Limb (tissue), 2 donors: ENCODE measurements around the gene PHYH.
"Not testable (repeated sequence)": the region's sequence is repeated elsewhere in the genome, so short reads cannot be mapped to it uniquely, and the experiment has no call there.

Experiments used
- DNase-seq, 2 donors: peaks; one replicate each; pipeline ENCODE4 v3.0.0-alpha.2; 2016; ENCODE audit errors: extremely low spot score in 2 of 2

Gene PHYH

DNA sequence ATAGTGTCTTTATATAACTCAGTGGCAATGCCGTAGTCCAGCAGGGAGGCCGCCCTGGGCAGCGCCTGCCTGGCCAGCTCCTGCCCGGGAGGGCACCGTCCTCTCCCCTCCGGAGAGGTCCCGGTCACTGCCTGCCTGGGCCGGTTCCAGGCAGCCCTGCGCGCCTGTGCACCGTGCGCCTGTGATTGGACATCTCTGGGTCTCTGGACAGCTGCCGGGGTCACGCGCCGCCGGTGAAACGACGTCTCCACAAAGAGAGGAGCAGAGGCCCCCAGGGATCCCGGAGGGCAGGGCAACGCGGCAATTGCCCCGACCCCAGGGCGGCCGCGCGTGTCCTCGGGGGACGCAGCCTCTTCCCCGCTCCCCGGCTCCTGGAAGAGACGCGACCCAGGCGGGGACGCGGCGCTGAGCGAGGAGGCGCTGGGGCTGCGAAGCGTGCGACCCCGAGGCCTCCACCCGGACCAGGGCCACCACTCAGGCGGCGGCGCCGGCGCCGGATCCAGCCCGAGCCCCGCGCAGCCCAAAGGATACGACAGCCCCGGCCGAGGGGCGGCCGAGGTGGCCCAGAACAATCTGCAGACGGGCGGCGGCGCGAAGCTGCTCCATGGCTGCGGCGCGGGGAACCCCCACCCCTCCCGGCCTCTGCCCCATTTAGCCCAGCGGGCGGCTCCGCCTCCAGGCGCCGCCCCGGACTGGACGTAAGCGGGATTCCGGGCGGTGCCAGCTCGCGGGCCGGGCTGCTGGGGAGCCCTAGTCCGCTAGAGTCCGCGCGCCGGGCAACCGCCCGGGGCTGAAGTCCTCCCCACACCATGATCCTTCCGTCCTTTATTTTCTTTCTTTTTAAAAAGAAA is at the start of gene PHYH:
PHYH (minus strand) TSS at position 628 of the 851 bp plus-strand sequence; CDS start at position 606, 22 bp downstream.
- DNase-seq = peak; percentile 84 to 89

DNA sequence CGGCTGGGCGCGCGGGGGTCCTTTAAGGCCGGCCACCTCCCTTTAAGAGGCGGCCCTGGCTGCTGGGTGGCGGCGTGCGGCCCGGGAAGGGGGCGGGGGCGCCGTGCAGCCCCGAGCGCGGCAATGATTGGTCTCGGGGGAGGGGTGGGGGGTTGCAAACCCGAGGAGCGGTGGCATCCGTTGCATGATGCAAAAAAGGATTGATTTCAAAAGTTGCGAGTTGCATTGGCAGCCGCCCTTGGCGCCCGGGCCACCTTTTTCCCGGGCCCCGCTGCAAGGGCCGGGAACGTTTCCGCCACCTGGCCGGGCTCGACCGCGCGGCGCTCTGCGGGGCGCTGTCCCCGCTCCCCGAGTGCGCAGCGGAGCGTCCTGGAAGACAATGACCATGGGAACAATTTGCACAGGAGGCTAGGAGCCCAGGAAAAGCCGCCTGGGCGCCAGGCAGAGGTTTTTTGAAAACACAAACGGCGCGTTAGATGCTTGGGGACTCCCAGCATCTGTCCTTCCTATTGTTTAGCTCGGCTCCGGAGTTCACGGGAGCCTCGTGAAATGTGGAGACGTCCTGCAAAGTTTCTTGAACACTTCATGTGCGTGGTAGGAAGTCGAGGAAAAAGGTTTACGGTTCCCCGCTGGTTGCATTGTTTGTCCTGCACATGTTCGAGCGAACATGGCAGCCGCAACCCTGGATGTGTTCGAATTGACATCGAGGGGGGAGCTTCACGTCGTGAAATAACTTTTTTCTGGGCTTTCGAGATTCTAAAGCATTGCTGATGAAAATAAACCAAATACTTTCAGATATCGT is 48.6 kb upstream of the PHYH start, which contains the start of gene SEPHS1:
SEPHS1 (minus strand) TSS at position 78 of the 802 bp plus-strand sequence. CDS start 3,343 bp downstream, outside the sequence.
- DNase-seq = peak; percentile 59 to 88

DNA sequence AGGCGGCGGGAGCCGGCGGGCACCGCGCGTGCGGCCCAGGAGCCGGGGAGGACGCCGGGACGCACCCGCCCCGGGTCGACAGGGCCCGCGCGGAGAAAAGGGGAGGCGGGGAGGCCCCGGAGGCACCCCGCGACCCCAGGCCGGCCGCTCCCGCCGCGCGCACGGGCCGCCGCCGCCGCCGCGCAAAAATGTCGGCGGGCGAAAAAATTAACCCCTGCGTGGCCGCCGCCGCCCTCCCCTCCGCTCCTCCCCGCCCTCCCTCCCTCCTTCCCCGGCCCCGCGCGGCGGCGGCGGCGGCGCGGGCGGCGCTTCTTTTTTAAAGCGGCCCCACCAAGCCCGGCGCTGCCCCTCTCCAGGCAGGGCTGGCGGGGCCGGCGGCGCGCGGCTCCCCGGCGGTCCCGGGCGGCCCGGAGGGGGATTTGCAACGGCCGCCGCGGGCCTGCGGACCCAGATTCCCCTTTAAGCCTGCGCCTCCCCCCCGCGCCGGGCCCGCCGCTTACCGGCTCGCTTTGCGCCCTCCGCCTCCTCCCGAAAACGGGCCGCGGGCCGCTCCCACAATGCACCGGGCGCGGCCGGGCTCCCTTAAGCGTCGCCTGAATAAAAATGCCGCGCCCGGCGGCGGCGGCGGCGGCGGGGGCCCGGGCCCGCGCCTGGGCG is 47.8 kb upstream of the PHYH start:
- DNase-seq = peak; percentile 66 to 90

DNA sequence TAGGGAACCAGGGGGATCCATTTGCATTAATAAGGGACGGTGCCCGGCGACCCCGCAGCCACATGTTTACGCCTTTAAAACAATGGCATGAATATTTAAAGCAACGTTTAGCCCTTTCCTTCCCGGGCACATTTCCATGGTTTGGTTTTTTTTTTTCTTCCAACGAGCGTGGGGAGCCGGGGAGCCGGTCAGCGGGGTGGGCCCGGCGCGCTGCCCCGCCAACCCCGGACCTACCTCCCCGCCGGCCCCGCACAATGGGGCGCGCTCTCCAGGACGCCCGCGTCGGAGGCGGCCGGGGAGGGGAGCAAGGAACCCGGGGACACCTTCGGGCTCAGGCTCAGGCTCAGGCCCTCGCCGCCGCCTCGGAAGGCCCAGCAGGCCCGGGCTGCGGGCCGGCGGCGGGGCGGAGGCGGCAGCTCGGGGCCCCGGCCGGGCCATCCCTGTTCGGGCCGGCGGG is 47.2 kb upstream of the PHYH start:
- DNase-seq = no peak

DNA sequence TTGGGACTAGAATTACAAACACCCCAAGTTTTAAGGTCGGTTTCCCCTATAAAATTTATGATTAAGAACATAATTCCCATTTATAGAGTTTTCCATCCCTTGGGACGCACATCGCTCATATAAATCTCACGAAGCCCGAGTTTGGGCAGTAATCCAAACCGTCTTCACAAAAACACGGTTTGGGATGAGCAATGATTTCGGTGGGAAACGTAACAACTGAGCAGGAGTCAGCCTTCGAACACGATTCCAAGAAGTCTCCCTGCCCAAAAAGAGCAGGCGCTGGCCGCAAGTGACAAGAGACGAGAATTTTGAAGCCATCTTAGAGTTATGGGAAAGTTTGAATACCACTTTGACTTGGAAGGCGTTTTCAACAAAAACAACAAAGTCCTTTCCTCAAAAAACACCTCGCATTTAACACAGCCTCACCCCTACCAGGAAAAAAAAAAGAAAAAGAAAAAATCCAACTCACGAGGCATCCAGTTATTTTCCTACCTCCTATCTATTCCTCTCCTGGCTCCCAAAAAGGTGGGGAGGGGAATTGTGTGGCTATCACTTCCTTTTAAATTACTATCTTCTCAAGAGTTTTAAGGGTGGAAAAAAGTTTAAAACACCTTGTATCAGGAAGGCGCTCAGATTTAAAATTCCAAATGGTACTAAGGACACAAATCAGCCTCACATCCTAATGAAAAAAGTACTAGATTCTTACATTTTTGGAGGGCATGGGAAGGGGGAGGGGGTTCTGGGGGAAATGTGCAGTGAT is 46.6 kb upstream of the PHYH start:
- peak; percentile 57 to 68 for DNase-seq

DNA sequence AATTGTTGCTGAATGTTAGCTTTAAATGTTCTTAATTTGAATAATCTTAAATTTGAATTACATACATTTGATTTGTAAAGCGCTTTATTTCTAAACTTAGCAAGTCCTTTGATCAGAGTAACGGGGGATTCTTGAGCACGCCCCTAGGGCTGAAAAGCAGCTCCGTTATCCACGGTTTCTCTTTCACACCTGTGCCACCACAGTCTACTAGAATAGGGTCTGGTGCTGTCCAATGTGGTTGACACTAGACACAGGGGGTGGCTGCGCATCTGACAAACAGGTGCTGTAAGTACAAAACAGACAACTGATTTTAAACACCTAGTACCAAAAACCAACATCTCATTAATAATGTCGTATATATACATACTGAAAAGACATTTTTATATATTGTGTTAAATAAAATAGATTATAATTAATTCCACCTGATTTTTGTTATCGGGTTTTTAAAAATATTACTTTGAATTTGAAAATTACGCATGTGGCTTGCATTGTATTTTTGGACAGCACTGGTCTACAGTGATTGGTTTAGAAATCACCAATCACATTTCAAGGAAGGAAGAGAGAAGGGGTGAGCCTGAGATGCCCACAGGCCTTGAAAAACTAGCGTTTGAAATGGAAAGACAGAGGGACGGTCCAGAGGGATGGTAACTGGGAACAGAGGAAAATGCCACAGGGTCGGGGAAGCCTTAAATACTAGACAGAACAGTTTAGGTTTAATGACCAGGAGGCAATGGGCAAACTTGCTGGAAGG is 40.9 kb upstream of the PHYH start:
- no peak for DNase-seq

DNA sequence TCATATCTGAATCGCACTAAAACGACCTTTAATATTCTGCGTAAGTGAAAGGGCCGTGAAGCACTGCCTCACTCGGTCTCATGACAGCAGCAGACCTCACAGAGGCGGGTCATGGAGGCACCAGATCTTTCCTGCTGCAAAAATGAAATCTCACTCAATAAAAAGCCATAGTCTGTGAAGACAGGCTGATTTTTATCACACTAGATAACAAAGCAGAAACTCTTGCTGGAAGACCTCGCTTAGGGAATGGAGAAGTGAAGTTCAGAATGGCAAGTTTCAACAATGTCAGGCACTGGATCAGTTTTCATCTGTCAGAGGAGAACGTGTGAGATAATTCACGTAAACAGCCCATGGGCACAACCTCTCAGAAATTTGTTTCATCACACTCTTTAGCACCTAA is 40.2 kb upstream of the PHYH start:
- DNase-seq = no peak

DNA sequence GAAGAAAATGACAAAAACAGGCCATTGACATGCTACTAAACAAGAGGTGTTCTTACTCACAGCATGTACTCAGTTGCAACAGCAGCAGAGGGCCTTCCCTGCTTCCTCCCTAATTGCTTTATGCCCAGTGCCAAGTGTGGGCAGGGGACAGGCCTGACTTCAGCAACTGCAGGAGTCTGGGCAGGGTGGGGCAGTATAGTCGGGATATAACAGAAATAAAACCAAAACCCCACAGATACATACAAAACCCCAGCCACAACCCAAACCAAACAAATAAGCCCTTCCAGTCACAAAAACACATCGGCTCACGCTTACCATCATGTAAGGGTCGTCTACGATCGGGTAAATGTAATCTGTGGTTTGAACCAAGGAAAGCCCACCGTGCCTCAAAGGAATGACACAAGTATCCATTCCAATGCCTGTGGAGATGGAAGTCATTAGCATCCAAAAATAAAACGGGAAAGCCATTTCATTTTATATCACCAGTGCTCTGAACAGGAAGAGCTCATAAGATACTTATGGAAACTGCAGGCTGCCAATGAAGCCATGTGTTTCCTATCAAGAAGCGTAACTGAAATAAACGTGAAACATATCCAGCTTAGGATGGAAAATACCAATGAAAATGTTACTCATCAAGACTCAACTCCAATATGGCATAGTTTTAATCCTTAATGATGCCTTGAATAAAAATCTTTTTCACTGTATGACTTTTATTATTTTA is 38.7 kb upstream of the PHYH start:
- peak in 1 of 2 donors; percentile 87 for DNase-seq

DNA sequence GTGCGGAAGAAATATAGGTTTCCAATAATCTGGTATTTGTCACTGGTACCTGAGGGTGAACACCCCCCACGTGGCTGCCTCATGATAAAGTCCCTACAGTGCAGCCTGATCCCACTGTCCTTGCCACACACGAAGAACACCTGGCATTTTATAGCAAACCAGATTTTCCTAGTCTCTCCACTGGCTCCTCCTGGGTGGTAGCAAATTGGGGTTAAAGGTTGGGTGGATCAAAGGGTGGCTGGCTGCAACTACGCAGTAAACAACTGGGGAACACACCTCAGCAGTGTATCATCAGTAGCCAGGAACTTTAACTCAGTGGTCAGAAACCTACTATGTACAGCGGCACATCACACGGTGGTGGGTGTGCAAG is 37.9 kb upstream of the PHYH start:
- no peak for DNase-seq

DNA sequence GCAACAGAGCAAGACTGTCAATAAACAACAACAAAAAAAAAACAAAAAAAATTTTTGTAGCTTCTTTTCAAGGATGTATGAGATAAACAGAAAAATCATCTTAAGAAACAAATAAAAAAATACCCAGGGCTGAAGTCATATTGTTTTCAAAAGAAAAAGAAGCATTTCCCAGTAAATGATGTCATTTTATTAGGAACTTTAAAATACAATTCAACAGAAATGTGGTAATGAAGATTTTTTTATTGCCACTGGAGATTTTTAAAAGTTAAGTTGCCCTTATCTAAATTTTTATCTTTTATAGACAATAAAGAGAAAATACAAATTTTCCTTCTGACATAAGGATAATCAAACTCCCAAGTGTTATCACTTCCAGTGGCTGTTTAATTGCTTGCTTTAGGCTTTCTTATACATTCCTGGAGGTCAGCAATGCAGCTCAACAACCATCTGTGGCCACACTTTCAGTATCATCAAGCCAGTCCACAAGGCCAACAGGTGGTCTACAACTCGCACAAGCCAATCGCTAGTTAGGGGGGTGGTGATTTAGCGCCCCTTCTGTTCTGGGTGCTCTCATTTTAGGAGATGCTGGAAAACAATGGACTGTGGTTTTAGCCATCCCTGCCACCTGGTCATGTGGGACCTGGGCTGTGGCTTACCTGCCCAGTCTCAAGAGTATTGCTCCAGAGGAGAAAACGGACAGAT is 37.4 kb upstream of the PHYH start:
- DNase-seq = no peak

DNA sequence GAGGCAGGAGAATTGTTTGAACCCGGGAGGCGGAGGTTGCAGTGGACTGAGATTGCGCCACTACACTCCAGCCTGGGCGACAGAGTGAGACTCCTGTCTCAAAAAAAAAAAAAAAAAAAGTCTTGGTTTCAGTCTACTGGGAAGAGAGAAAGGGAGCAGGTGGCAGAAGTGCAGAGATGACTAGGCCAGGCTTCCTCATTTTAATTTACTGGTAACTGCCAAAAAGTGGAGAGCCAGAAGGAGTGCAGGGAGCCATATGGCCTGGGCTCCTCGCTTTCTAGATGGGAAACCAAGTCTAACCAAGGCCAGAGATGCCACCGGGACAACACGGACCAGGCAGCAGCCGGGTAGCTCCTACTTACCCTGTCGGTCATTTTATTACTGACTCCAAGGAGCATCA is 36.0 kb upstream of the PHYH start:
- no peak for DNase-seq

DNA sequence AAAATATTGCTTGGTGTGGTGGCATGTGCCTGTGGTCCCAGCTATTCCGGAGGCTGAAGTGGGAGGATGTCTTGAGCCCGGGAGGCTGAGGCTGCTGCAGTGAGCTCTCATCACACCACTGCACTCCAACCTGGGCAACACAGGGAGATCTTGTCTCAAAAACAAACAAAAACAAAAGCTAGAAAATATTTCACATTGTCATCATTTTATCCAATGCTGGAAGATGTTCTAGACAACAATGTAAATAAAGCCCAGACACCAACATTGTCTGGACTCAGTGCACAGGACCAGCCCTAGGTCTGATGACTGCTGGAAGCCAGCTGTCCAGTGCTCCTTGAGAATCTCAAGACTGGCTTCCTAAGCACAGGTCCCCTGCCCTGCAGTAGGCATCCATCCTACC is 34.7 kb upstream of the PHYH start:
- DNase-seq = no peak

DNA sequence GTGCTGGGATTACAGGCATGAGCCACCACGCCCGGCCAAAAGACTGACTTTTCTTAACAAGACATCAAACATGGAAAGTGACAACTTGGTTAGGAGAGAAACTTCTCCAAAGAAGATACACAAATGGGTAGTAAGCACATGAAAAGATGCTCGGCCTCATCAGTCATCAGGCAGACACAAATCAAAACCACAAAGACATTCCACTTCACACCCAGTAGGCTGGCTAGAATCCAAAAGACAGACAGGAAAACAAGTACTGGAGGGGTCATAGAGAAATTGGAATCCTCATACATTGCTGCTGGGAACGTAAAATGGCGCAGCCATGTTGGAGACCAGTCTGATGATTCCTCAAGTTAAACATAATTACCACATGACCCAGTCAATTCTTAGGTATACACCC is 31.8 kb upstream of the PHYH start:
- DNase-seq = no peak

DNA sequence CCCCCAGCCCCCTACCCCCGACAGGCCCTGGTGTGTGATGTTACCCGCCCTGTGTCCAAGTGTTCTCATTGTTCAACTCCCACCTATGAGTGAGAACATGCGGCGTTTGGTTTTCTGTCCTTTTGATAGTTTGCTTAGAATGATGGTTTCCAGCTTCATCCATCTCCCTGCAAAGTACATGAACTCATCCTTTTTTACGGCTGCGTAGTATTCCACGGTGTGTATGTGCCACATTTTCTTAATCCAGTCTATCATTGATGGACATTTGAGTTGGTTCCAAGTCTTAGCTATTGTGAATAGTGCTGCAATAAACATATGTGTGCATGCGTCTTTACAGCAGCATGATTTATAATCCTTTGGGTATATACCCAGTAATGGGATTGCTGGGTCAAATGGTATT is 31.1 kb upstream of the PHYH start:
- not testable (repeated sequence) for DNase-seq

DNA sequence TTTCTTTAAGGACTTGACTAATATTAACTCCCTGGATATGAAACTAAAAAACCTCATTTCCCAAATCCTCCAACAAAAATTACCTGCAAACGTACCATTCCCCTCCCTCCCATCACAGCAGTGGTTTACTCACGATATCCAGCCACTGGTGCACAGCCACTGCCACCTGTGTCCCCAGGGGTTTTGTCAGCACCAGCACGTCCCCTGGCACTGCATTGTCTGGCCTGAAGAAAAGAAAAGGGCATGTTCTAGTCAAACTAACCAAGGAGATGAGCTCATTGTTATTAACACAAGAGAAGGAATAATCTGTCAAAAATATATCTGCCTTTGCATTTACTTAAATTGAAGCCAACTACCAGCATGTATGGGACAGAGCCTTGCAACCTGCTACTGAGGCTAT is 29.7 kb upstream of the PHYH start:
- no peak for DNase-seq

DNA sequence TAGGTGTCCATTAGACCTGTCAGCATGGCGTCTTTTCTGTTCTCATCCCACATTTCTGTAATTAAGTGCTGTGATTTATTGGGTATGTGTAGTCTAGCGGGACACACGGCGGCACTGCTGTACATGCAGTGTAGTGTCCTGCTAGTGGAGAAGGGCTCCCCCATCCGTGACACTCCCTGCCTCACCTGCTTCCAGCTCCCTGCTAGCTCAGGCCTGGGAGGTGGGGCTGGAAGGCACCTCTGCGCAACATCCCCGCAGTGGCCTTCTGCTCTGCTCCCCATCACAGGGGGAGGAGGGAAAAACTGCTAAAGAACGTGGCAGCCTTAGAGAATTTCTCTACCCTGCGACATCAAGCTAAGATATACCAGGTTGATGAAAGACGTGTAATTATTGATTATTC is 28.7 kb upstream of the PHYH start:
- DNase-seq = no peak

DNA sequence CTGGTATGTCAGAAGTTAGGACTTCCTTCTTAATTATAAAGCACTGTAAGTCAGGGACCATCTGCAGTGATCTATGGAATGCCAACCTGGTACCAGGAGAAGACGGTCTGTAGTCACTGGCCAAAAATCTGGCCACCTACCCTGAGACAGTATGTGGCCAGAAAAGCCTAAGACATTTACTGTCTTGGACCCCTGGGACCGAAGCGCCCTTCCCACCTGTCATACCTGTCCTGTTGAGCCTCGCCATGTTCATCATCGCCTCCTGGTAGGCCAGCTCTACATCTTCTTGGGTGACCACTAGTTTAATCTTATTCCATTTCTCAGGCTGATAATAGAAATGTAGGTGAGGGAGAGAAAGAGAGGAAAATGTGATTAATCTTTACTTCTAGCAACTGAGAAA is 28.3 kb upstream of the PHYH start:
- no peak for DNase-seq

DNA sequence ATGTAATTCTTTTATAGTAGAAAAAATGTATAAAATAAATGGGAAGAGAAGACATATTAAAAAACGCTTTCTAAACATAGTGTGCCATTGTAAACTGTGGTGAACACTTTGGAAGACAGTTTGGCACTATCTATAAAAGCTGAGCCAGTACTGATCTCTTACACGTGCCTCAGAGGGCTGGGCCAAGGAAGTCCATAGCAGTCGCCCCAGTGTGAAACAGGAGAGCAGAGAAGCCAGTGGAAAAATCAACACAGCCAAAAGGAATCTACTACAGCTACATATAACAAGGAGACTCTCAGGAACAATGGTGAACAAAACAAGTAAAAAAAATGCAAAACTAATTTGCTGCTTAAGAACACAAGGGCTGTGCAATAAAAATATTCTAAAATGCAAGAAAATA is 27.7 kb upstream of the PHYH start:
- DNase-seq = no peak

DNA sequence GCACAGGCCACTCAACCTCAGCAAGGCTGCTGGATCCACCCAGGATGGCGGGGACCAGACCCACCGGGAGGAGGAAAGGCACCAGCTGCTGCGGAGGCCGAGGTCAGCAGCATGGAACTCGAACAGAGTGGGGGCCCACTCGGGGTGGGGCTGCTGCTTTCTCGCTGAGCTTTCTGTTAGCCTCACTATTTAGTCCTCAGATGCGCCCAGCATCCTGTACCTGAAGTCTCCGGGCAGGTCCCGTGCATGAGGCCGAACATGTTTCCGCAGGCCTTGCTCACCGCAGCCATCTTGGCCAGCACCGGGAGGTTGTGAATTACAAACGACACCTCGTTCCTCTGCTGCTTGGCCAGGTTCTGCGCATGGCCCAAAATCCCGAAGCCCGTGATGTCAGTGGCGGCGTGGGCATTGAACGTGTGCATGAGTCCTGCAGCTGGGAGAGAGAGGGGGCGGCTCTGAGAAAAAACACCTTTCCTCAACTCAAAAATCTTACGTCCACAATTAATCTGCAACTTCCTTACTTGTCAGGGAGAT is 22.8 kb upstream of the PHYH start:
- DNase-seq = no peak
